ENCODE data around the gene TCP1. TPM values are rescaled to one million over a fixed set of nuclear protein-coding genes. Genes with fewer than 3 reads are reported as not detected.

The TCP1 gene
- total and polyA plus RNA-seq, 9 of the 15 experiments (the other 6 are each of a cell fraction or from before 2014, with no cell fraction given) = 331 to 801 (median 645) TPM

GRCh38 chr6:159728531-159728964, 60.9 kb downstream of the TCP1 start (continued):
- TF ChIP-seq CBX1 (IDR thresholded peaks at IDR 0.05; ENCODE audit: low read depth) = no peak
- no peak for TF ChIP-seq ZNF583 (CRISPR knock-in tag; IDR thresholded peaks at IDR 0.05)
- TF ChIP-seq RCOR1 (IDR thresholded peaks at IDR 0.05; ENCODE audit: borderline replicate concordance in 1 of 2, low read depth in 2 of 2, low read length in 2 of 2) = peak in 1 of 2 experiments; percentile 78; a peak in 2 of 4 replicates
- TF ChIP-seq ZNF75A (CRISPR knock-in tag; IDR thresholded peaks at IDR 0.05) = no peak
- TF ChIP-seq POLR2A (conservative IDR thresholded peaks at IDR 0.05) = no peak
- no peak for TF ChIP-seq HNRNPLL (IDR thresholded peaks at IDR 0.05; ENCODE audit: low read depth, low read length, poor library complexity, severe bottlenecking)
- no peak for TF ChIP-seq ZNF184 (CRISPR knock-in tag; IDR thresholded peaks at IDR 0.05)
- no peak for TF ChIP-seq RFX5 (IDR thresholded peaks at IDR 0.05; ENCODE audit: low read depth, low read length)
- TF ChIP-seq TFAP4 (CRISPR knock-in tag; IDR thresholded peaks at IDR 0.05; ENCODE audit: borderline replicate concordance) = no peak
- TF ChIP-seq SMARCA5 (IDR thresholded peaks at IDR 0.05) = no peak
- TF ChIP-seq TCF3 (CRISPR knock-in tag; IDR thresholded peaks at IDR 0.05) = peak; percentile 28; the same call in 1 of the 2 replicates
- TF ChIP-seq NR2C2 (CRISPR knock-in tag; IDR thresholded peaks at IDR 0.05) = no peak
- no peak for TF ChIP-seq NR2C2 (tag; IDR thresholded peaks at IDR 0.05)
- TF ChIP-seq HDAC1 (IDR thresholded peaks at IDR 0.05) = peak in 1 of 2 experiments; percentile 51; a peak in 2 of 4 replicates
- no peak for TF ChIP-seq EP400 (IDR thresholded peaks at IDR 0.05)
- peak in 1 of 2 experiments; percentile 52; a peak in 1 of 4 replicates for TF ChIP-seq TBL1XR1 (IDR thresholded peaks at IDR 0.05; ENCODE audit: low read length in 2 of 2)
- TF ChIP-seq NCOR1 (IDR thresholded peaks at IDR 0.05) = peak; percentile 53; the same call in 1 of the 2 replicates
- no peak for TF ChIP-seq ZBTB12 (CRISPR knock-in tag; IDR thresholded peaks at IDR 0.05)
- TF ChIP-seq ZBTB49 (CRISPR knock-in tag; IDR thresholded peaks at IDR 0.05; ENCODE audit: borderline replicate concordance) = no peak
- TF ChIP-seq CSDE1 (IDR thresholded peaks at IDR 0.05) = no peak
- TF ChIP-seq, protein P1, sequence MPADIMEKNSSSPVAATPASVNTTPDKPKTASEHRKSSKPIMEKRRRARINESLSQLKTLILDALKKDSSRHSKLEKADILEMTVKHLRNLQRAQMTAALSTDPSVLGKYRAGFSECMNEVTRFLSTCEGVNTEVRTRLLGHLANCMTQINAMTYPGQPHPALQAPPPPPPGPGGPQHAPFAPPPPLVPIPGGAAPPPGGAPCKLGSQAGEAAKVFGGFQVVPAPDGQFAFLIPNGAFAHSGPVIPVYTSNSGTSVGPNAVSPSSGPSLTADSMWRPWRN (IDR thresholded peaks at IDR 0.05; ENCODE audit: low read depth) = no peak
- 0 out of 2 replicates have a peak, but pooled peaks have one; percentile 37 for TF ChIP-seq SMAD4 (CRISPR knock-in tag; conservative IDR thresholded peaks at IDR 0.05)
- no peak for TF ChIP-seq EP300 (IDR thresholded peaks at IDR 0.05; ENCODE audit: low read length)
- no peak for TF ChIP-seq ZFX (CRISPR knock-in tag; IDR thresholded peaks at IDR 0.05)
- TF ChIP-seq PML (IDR thresholded peaks at IDR 0.05; ENCODE audit: low read length) = peak; percentile 35; the same call in 1 of the 2 replicates
- TF ChIP-seq ADNP (tag; IDR thresholded peaks at IDR 0.05) = 0 out of 2 replicates have a peak, but pooled peaks have one; percentile 29

All from K562 (cell line).